Smooth muscle cell of the pulmonary artery (primary cell): ENCODE measurements around the gene ECEL1. TPM values are rescaled to one million over a fixed set of nuclear protein-coding genes. Genes with fewer than 3 reads are reported as not detected.

Source experiments
- total RNA-seq: library from RNA; depleted of rRNA; stranded (reverse); fragments of >200 nt; gene quantifications from 2 replicates; pipeline ENCODE4 v1.2.3, GENCODE V29; 2014

The ECEL1 gene
- 0.52 TPM in 1 of 2 replicates, not detected in the other for total RNA-seq

GRCh38 chr2:232487385-232488096 is at the start of gene ECEL1:
Gene ECEL1 (minus strand): TSS chr2:232487834. CDS start chr2:232486653, 1,181 bp downstream.

GRCh38 chr2:232525791-232526371 is 38.2 kb upstream of the ECEL1 start, which contains the start of gene CHRND:
Gene CHRND (plus strand): TSS chr2:232526160. CDS start chr2:232526216, 56 bp downstream.

GRCh38 chr2:232519581-232520438 is 32.2 kb upstream of the ECEL1 start, which contains the start of gene PRSS56:
Gene PRSS56 (plus strand): TSS chr2:232520388. CDS start chr2:232520599, 211 bp downstream.

GRCh38 chr2:232455426-232456255 is 32.0 kb downstream of the ECEL1 start, which contains the start of gene ALPI:
Gene ALPI (plus strand): TSS chr2:232456153. CDS start chr2:232456200, 47 bp downstream.

Other genes starting within 250 kb of the ECEL1 start
- gene ALPP, start 109.1 kb downstream of the ECEL1 start, total RNA-seq: not detected in 2 replicates
- gene ALPG, start 81.0 kb downstream of the ECEL1 start, total RNA-seq: not detected in 2 replicates
- gene ALPI, start 31.7 kb downstream of the ECEL1 start, total RNA-seq: not detected in 2 replicates
- not detected in 2 replicates for gene PRSS56, start 32.6 kb upstream of the ECEL1 start, total RNA-seq
- gene CHRND, start 38.3 kb upstream of the ECEL1 start, total RNA-seq: not detected in 2 replicates
- not detected in 2 replicates for gene CHRNG, start 51.9 kb upstream of the ECEL1 start, total RNA-seq
- 2.2 and 3.1 TPM in 2 replicates for gene TIGD1, start 62.7 kb upstream of the ECEL1 start, total RNA-seq
- gene EIF4E2, start 62.9 kb upstream of the ECEL1 start, total RNA-seq: 55.2 and 73.8 TPM in 2 replicates
- 2.7 and 3.9 TPM in 2 replicates for gene EFHD1, start 145.8 kb upstream of the ECEL1 start, total RNA-seq
- 56.7 and 59.4 TPM in 2 replicates for gene GIGYF2, start 209.5 kb upstream of the ECEL1 start, total RNA-seq